WI38 (cell line): ENCODE data around the gene PTPRK.

Experiments used
- H3K4me3 ChIP-seq: 2 replicates; pipeline ENCODE4 v1.5.1; 2011; ENCODE audit warnings: low read depth, mild to moderate bottlenecking, control low read depth, low read length
- CTCF ChIP-seq: IDR thresholded peaks from 2 replicates; pipeline ENCODE4 v1.5.1; 2012; ENCODE audit warnings: low read depth, mild to moderate bottlenecking, control low read depth, low read length

Gene PTPRK

GRCh38 chr6:128410584-128410983 lies 109.8 kb downstream of the PTPRK start:
- no peak overlapping the region for H3K4me3 ChIP-seq
- TF ChIP-seq CTCF, result no peak

- TF ChIP-seq CTCF, result no peak
- H3K4me3 ChIP-seq, result no peak overlapping the region
Measured at GRCh38 chr6:128409003-128409402, 111.4 kb downstream of the PTPRK start.

GRCh38 chr6:128406453-128406852 lies 113.9 kb downstream of the PTPRK start:
- TF ChIP-seq CTCF, result no peak

GRCh38 chr6:128403618-128404444 lies 116.6 kb downstream of the PTPRK start:
- no peak overlapping the region for H3K4me3 ChIP-seq
- TF ChIP-seq CTCF, result no peak

More at GRCh38 chr6:128406453-128406852, 113.9 kb downstream of the PTPRK start:
- no peak overlapping the region for H3K4me3 ChIP-seq

- TF ChIP-seq CTCF, result no peak
- no peak overlapping the region for H3K4me3 ChIP-seq
Measured at GRCh38 chr6:128400875-128401274, 119.5 kb downstream of the PTPRK start.

GRCh38 chr6:128397996-128398395 lies 122.4 kb downstream of the PTPRK start:
- TF ChIP-seq CTCF, result no peak
- H3K4me3 ChIP-seq, result no peak overlapping the region

GRCh38 chr6:128395596-128395995 lies 124.8 kb downstream of the PTPRK start:
- no peak for TF ChIP-seq CTCF

More at GRCh38 chr6:128395596-128395995, 124.8 kb downstream of the PTPRK start:
- no peak overlapping the region for H3K4me3 ChIP-seq
